Peyer's patch (tissue), 4 donors: ENCODE data around the gene CST4. TPM values are rescaled to one million over a fixed set of nuclear protein-coding genes. Genes with fewer than 3 reads are reported as not detected.

Source experiments
- DNase-seq, 3 donors: peaks; one replicate each; pipeline ENCODE4 v3.0.0-alpha.2; 2017 to 2019
- H3K27ac ChIP-seq, 4 donors: fragments of 200-600 bp; sonication (generic); one replicate each; pipeline ENCODE4 v1.5.1; 2016 to 2019
- H3K27me3 ChIP-seq, 2 donors: fragments of 200-600 bp; sonication (generic); one replicate each; pipeline ENCODE4 v1.5.1; 2019
- H3K36me3 ChIP-seq, 3 donors: fragments of 200-600 bp; sonication (generic); one replicate each; pipeline ENCODE4 v1.5.1; 2016 to 2019
- H3K4me1 ChIP-seq, 4 donors: fragments of 200-600 bp; sonication (generic); one replicate each; pipeline ENCODE4 v1.5.1; 2016 to 2019
- H3K4me3 ChIP-seq, 4 donors: fragments of 200-600 bp; sonication (generic); 1 replicate in 3 of 4; 2 replicates in 1 of 4; pipeline ENCODE4 v1.5.1; 2016 to 2019; ENCODE audit warnings: mild to moderate bottlenecking in 1 of 4
- H3K9me3 ChIP-seq, 4 donors: fragments of 200-600 bp; sonication (generic); one replicate each; pipeline ENCODE4 v1.5.1; 2016 to 2019; ENCODE audit warnings: mild to moderate bottlenecking in 1 of 4
- POLR2A ChIP-seq, 2 donors: fragments of 450-650 bp; IDR thresholded peaks; one replicate each; pipeline ENCODE4 v1.5.1; 2017; ENCODE audit warnings: antibody characterized with exemption in 2 of 2, mild to moderate bottlenecking in 2 of 2, moderate library complexity in 2 of 2
- total RNA-seq, 4 donors: library from RNA; depleted of rRNA; stranded (reverse); fragments of >200 nt; gene quantifications; one replicate each; pipeline ENCODE4 v1.1.0, GENCODE V29; 2016
- TF ChIP-seq, protein P1 (sequence below), 6 experiments: fragments of 450-650 bp in 4 of 6; fragments of 200-600 bp in 2 of 6; sonication (generic) in 1 of 6; IDR thresholded peaks; one replicate each; pipeline ENCODE4 v1.5.1; 2017 to 2019; ENCODE audit warnings: antibody characterized with exemption in 6 of 6, mild to moderate bottlenecking in 3 of 6, moderate library complexity in 1 of 6

Gene CST4
- total RNA-seq, 4 donors from 2014 or later = not detected

GRCh38 chr20:23646106-23646873 lies 42.5 kb downstream of the CST4 start:
- TF ChIP-seq, protein P1, sequence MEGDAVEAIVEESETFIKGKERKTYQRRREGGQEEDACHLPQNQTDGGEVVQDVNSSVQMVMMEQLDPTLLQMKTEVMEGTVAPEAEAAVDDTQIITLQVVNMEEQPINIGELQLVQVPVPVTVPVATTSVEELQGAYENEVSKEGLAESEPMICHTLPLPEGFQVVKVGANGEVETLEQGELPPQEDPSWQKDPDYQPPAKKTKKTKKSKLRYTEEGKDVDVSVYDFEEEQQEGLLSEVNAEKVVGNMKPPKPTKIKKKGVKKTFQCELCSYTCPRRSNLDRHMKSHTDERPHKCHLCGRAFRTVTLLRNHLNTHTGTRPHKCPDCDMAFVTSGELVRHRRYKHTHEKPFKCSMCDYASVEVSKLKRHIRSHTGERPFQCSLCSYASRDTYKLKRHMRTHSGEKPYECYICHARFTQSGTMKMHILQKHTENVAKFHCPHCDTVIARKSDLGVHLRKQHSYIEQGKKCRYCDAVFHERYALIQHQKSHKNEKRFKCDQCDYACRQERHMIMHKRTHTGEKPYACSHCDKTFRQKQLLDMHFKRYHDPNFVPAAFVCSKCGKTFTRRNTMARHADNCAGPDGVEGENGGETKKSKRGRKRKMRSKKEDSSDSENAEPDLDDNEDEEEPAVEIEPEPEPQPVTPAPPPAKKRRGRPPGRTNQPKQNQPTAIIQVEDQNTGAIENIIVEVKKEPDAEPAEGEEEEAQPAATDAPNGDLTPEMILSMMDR (IDR thresholded peaks at IDR 0.05) = no peak
- TF ChIP-seq POLR2A (IDR thresholded peaks at IDR 0.05) = no peak
- Histone ChIP-seq H3K27me3 (no peaks in the 10 kb centered on the region), H3K27ac (no peak overlapping the region), H3K4me1 (peaks cover 0 to 7% (median 0%) of the 10 kb centered on the region in 4 donors), H3K9me3 (no peaks in the 10 kb centered on the region), H3K4me3 (no peak overlapping the region), H3K36me3 (no peaks in the 10 kb centered on the region)
- DNase-seq = no peak

GRCh38 chr20:23645575-23645974 lies 43.3 kb downstream of the CST4 start:
- no peaks in the 10 kb centered on the region for H3K9me3 ChIP-seq

GRCh38 chr20:23644164-23644563 lies 44.7 kb downstream of the CST4 start:
- no peak for TF ChIP-seq POLR2A (IDR thresholded peaks at IDR 0.05)
- TF ChIP-seq, protein P1 (IDR thresholded peaks at IDR 0.05) = no peak
- no peak for DNase-seq
- no peak overlapping the region for H3K4me3 ChIP-seq
- no peaks in the 10 kb centered on the region for H3K9me3 ChIP-seq
- H3K36me3 ChIP-seq = no peaks in the 10 kb centered on the region
- H3K27me3 ChIP-seq = no peaks in the 10 kb centered on the region
- no peak overlapping the region for H3K27ac ChIP-seq
- H3K4me1 ChIP-seq = peaks cover 0 to 7% (median 0%) of the 10 kb centered on the region in 4 donors

More at GRCh38 chr20:23645575-23645974, 43.3 kb downstream of the CST4 start:
- peaks cover 0 to 7% (median 0%) of the 10 kb centered on the region in 4 donors for H3K4me1 ChIP-seq
- TF ChIP-seq POLR2A (IDR thresholded peaks at IDR 0.05) = no peak
- TF ChIP-seq, protein P1 (IDR thresholded peaks at IDR 0.05) = no peak
- H3K27ac ChIP-seq = no peak overlapping the region
- H3K27me3 ChIP-seq = no peaks in the 10 kb centered on the region
- no peak for DNase-seq
- H3K4me3 ChIP-seq = no peak overlapping the region
- no peaks in the 10 kb centered on the region for H3K36me3 ChIP-seq

- H3K9me3 ChIP-seq = no peaks in the 10 kb centered on the region
- no peak overlapping the region for H3K27ac ChIP-seq
- no peaks in the 10 kb centered on the region for H3K36me3 ChIP-seq
- H3K4me3 ChIP-seq = no peak overlapping the region
- H3K27me3 ChIP-seq = no peaks in the 10 kb centered on the region
- peaks cover 0 to 8% (median 0%) of the 10 kb centered on the region in 4 donors for H3K4me1 ChIP-seq
- no peak for TF ChIP-seq POLR2A (IDR thresholded peaks at IDR 0.05)
- TF ChIP-seq, protein P1 (IDR thresholded peaks at IDR 0.05) = no peak
- no peak for DNase-seq
These were observed 45.2 kb downstream of the CST4 start for GRCh38 chr20:23643659-23644058.

- H3K27ac ChIP-seq = peak overlapping the region in 2 of 4 donors; percentile 17 to 60
- no peak overlapping the region for H3K4me3 ChIP-seq
- H3K9me3 ChIP-seq = no peaks in the 10 kb centered on the region
These were observed 46.7 kb downstream of the CST4 start for GRCh38 chr20:23641936-23642751.

More at GRCh38 chr20:23641936-23642751, 46.7 kb downstream of the CST4 start:
- Histone ChIP-seq H3K36me3 (no peaks in the 10 kb centered on the region), H3K27me3 (no peaks in the 10 kb centered on the region), H3K4me1 (peaks cover 0 to 14% (median 0%) of the 10 kb centered on the region in 4 donors)
- TF ChIP-seq, protein P1 (IDR thresholded peaks at IDR 0.05) = no peak
- no peak for TF ChIP-seq POLR2A (IDR thresholded peaks at IDR 0.05)
- no peak for DNase-seq
